ENCODE measurements around the gene RGS17.
A peak's percentile ranks its signal among the peaks of the same experiment; 100 is the strongest.
"Not testable (repeated sequence)": the region's sequence is repeated elsewhere in the genome, so short reads cannot be mapped to it uniquely, and the experiment has no call there.

Gene RGS17

DNA sequence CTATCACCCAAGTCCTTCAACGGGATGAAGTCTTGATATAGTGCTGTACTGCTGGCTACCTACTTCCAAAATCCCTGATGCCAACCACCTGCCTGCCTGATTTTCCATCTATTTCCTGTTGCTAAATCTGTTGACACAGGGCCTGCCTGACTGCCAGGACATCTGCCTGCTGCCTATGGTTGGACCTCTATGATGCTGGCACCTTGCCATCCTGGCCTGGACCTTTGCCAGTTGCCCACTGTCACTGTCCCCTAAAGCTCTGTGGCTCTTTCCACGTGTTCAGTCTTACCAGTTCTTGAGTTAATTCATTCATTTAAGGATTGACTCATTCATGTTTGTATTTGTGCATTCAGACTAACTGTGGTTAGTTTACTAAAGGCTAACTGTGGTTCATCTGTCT, 9.2 kb upstream of the RGS17 start:
- H3K4me1 ChIP-seq (ENCODE audit: control insufficient read depth, insufficient read depth, low read length) = no peaks in the 10 kb centered on the region
- POLR2A ChIA-PET = no interaction called here
- H3K9me3 ChIP-seq (ENCODE audit: control insufficient read depth, insufficient read depth, low read depth, low read length) = no peaks in the 10 kb centered on the region
- TF ChIP-seq ZBTB7A (tag by site-specific recombination; IDR thresholded peaks at IDR 0.05; ENCODE audit: low read depth) (no peak), YY1 (tag by site-specific recombination; IDR thresholded peaks at IDR 0.05) (no peak), ZNF248 (tag by site-specific recombination; IDR thresholded peaks at IDR 0.05) (no peak), ZNF529 (tag by site-specific recombination; IDR thresholded peaks at IDR 0.05; ENCODE audit: insufficient replicate concordance) (no peak), ZNF132 (tag by site-specific recombination; IDR thresholded peaks at IDR 0.05; ENCODE audit: borderline replicate concordance) (no peak), ZNF433 (tag by site-specific recombination; IDR thresholded peaks at IDR 0.05; ENCODE audit: low read depth) (no peak), ZNF626 (tag by site-specific recombination; IDR thresholded peaks at IDR 0.05) (no peak), OVOL3 (tag by site-specific recombination; IDR thresholded peaks at IDR 0.05) (no peak), ZEB2 (tag by site-specific recombination; IDR thresholded peaks at IDR 0.05) (no peak), ZNF23 (tag by site-specific recombination; IDR thresholded peaks at IDR 0.05; ENCODE audit: borderline replicate concordance) (no peak), ZNF121 (tag by site-specific recombination; IDR thresholded peaks at IDR 0.05) (no peak), ZBTB1 (tag by site-specific recombination; IDR thresholded peaks at IDR 0.05) (no peak)
- TF ChIP-seq, protein P1, sequence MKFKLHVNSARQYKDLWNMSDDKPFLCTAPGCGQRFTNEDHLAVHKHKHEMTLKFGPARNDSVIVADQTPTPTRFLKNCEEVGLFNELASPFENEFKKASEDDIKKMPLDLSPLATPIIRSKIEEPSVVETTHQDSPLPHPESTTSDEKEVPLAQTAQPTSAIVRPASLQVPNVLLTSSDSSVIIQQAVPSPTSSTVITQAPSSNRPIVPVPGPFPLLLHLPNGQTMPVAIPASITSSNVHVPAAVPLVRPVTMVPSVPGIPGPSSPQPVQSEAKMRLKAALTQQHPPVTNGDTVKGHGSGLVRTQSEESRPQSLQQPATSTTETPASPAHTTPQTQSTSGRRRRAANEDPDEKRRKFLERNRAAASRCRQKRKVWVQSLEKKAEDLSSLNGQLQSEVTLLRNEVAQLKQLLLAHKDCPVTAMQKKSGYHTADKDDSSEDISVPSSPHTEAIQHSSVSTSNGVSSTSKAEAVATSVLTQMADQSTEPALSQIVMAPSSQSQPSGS (tag by site-specific recombination; IDR thresholded peaks at IDR 0.05; ENCODE audit: low read depth) = no peak
- CTCF ChIA-PET = interaction anchor here (1.1 kb wide), 1 partner anchor 92 kb away, joined by 4 read pairs; no protein-coding TSS in a partner anchor
- no peaks in the 10 kb centered on the region for H3K36me3 ChIP-seq (ENCODE audit: control insufficient read depth in 2 of 2, insufficient read depth in 1 of 2, low read length in 2 of 2)
- no peak overlapping the region for H3K4me3 ChIP-seq (ENCODE audit: low read depth, low read length)
- H3K27ac ChIP-seq (ENCODE audit: extremely low read depth, low read depth, low read length) = no peak overlapping the region

DNA sequence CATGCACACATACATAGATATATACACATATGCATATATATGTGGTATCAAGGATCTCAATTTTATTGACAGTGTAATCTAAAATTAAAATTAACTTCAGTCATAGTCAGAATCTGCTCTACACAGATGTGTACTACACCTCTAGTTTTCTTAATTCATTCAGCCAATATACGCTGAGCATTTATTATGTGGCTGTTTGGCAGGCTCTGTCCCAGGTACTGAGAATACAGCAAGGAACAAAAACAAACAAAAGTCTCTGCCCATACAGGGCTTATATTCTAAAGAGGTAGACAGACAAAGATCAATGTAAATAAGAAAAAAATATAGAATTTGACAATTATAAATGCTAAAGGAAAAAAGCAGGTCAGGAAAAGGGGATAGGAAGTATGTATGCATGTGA, 7.8 kb upstream of the RGS17 start:
- no peak overlapping the region for H3K4me3 ChIP-seq (ENCODE audit: low read depth, low read length)
- H3K27ac ChIP-seq (ENCODE audit: extremely low read depth, low read depth, low read length) = no peak overlapping the region
- ChIA-PET CTCF (no interaction called here), POLR2A (no interaction called here)
- H3K9me3 ChIP-seq (ENCODE audit: control insufficient read depth, insufficient read depth, low read depth, low read length) = no peaks in the 10 kb centered on the region
- no peaks in the 10 kb centered on the region for H3K36me3 ChIP-seq (ENCODE audit: control insufficient read depth in 2 of 2, insufficient read depth in 1 of 2, low read length in 2 of 2)
- H3K4me1 ChIP-seq (ENCODE audit: control insufficient read depth, insufficient read depth, low read length) = no peaks in the 10 kb centered on the region
- TF ChIP-seq ZBTB20 (tag by site-specific recombination; IDR thresholded peaks at IDR 0.05) = no peak
- TF ChIP-seq, protein P2, sequence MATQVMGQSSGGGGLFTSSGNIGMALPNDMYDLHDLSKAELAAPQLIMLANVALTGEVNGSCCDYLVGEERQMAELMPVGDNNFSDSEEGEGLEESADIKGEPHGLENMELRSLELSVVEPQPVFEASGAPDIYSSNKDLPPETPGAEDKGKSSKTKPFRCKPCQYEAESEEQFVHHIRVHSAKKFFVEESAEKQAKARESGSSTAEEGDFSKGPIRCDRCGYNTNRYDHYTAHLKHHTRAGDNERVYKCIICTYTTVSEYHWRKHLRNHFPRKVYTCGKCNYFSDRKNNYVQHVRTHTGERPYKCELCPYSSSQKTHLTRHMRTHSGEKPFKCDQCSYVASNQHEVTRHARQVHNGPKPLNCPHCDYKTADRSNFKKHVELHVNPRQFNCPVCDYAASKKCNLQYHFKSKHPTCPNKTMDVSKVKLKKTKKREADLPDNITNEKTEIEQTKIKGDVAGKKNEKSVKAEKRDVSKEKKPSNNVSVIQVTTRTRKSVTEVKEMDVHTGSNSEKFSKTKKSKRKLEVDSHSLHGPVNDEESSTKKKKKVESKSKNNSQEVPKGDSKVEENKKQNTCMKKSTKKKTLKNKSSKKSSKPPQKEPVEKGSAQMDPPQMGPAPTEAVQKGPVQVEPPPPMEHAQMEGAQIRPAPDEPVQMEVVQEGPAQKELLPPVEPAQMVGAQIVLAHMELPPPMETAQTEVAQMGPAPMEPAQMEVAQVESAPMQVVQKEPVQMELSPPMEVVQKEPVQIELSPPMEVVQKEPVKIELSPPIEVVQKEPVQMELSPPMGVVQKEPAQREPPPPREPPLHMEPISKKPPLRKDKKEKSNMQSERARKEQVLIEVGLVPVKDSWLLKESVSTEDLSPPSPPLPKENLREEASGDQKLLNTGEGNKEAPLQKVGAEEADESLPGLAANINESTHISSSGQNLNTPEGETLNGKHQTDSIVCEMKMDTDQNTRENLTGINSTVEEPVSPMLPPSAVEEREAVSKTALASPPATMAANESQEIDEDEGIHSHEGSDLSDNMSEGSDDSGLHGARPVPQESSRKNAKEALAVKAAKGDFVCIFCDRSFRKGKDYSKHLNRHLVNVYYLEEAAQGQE (tag by site-specific recombination; IDR thresholded peaks at IDR 0.05) = peak; percentile 76

DNA sequence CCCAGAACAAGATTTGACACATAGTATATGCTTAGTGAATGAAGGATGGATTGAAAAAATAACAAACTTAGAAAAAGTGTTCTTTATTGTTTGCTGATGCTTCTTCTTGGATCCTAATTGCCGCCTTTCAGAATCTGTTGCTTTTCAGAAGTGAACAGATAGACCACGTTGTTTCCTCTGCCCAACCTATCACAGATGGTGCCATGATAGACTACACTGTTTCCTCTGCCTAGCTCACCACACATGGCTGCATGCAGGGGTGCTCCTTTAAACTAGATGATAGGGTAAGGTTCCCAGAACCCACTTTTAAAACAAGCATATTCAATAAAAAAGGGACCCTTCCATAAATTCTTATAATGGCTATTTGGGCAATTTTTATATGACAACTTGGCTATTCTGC, 4.6 kb upstream of the RGS17 start:
- Histone ChIP-seq H3K4me3 (ENCODE audit: low read depth, low read length) (no peak overlapping the region), H3K36me3 (ENCODE audit: control insufficient read depth in 2 of 2, insufficient read depth in 1 of 2, low read length in 2 of 2) (no peaks in the 10 kb centered on the region), H3K27ac (ENCODE audit: extremely low read depth, low read depth, low read length) (no peak overlapping the region), H3K4me1 (ENCODE audit: control insufficient read depth, insufficient read depth, low read length) (no peaks in the 10 kb centered on the region), H3K9me3 (ENCODE audit: control insufficient read depth, insufficient read depth, low read depth, low read length) (no peaks in the 10 kb centered on the region)
- ChIA-PET CTCF (interaction anchor here (1.6 kb wide), 1 partner anchor 181 kb away, joined by 3 read pairs; no protein-coding TSS in a partner anchor), POLR2A (no interaction called here)
- TF ChIP-seq KLF10 (tag by site-specific recombination; IDR thresholded peaks at IDR 0.05) (no peak), ZNF776 (tag by site-specific recombination; IDR thresholded peaks at IDR 0.05; ENCODE audit: borderline replicate concordance) (no peak), ZNF426 (tag by site-specific recombination; IDR thresholded peaks at IDR 0.05) (no peak), ZNF555 (tag by site-specific recombination; conservative IDR thresholded peaks at IDR 0.05) (no peak)

DNA sequence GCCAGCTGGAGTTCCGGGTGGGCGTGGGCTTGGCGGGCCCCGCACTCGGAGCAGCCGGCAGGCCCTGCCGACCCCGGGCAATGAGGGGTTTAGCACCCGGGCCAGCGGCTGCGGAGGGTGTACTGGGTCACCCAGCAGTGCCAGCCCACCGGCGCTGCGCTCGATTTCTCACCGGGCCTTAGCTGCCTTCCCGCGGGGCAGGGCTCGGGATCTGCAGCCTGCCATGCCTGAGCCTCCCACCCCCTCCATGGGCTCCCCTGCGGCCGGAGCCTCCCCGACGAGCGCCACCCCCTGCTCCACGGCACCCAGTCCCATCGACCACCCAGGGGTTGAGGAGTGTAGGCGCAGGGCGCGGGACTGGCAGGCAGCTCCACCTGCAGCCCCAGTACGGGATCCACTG, 2.6 kb upstream of the RGS17 start:
- CTCF ChIA-PET; POLR2A ChIA-PET; H3K36me3 ChIP-seq (ENCODE audit: control insufficient read depth in 2 of 2, insufficient read depth in 1 of 2, low read length in 2 of 2); H3K4me1 ChIP-seq (ENCODE audit: control insufficient read depth, insufficient read depth, low read length); H3K9me3 ChIP-seq (ENCODE audit: control insufficient read depth, insufficient read depth, low read depth, low read length); H3K4me3 ChIP-seq (ENCODE audit: low read depth, low read length); H3K27ac ChIP-seq (ENCODE audit: extremely low read depth, low read depth, low read length): not testable (repeated sequence)
